H1 (cell line): ENCODE measurements around the gene EFCAB6. TPM values are rescaled to one million over a fixed set of nuclear protein-coding genes. Genes with fewer than 3 reads are reported as not detected.

Experiments
- CHD7 ChIP-seq: fragments of 300-600 bp; sonication (generic); IDR thresholded peaks from 2 replicates; pipeline ENCODE4 v1.7.1; 2012; ENCODE audit warnings: low read length, moderate library complexity, mild to moderate bottlenecking, inconsistent platforms; ENCODE audit not compliant: insufficient replicate concordance
- GTF2F1 ChIP-seq: IDR thresholded peaks from 2 replicates; pipeline ENCODE4 v1.6.1; 2012; ENCODE audit warnings: low read depth, low read length, improper control_type of control experiment, borderline replicate concordance
- KDM1A ChIP-seq: fragments of 200-600, 300-600 bp; sonication (generic); IDR thresholded peaks from 2 replicates; pipeline ENCODE4 v1.7.1; 2016; ENCODE audit warnings: mild to moderate bottlenecking, low read length, borderline replicate concordance
- SRF ChIP-seq: IDR thresholded peaks from 2 replicates; pipeline ENCODE4 v1.6.1; 2011; ENCODE audit warnings: mild to moderate bottlenecking, low read depth, low read length, moderate library complexity
- polyA plus RNA-seq, 7 experiments: library from polyadenylated mRNA; depleted of rRNA in 3 of 7; stranded (reverse) in 5 of 7; unstranded in 2 of 7; fragments of >200 nt in 5 of 7; fragments of 200-250 nt in 2 of 7; gene quantifications; 1 replicate in 5 of 7; 2 replicates in 1 of 7; 4 replicates in 1 of 7; pipeline versions ENCODE4 v1.2.1 to v1.2.3, GENCODE V29; 2011 to 2013; ENCODE audit warnings: missing spikeins in 2 of 7, mixed read lengths in 2 of 7
- total RNA-seq: library from RNA; stranded (reverse); fragmentation: NEBNext Ultra II Directional; extraction: Animal tissue kit (Norgen Biotek cat#: 25700); gene quantifications from 2 replicates; pipeline ENCODE4 v1.2.1, GENCODE V29; 2021

The EFCAB6 gene
- total and polyA plus RNA-seq, 2 of the 8 experiments (the other 6 are each of a cell fraction or from before 2014, with no cell fraction given), result 0.32 to 1.7 TPM

DNA sequence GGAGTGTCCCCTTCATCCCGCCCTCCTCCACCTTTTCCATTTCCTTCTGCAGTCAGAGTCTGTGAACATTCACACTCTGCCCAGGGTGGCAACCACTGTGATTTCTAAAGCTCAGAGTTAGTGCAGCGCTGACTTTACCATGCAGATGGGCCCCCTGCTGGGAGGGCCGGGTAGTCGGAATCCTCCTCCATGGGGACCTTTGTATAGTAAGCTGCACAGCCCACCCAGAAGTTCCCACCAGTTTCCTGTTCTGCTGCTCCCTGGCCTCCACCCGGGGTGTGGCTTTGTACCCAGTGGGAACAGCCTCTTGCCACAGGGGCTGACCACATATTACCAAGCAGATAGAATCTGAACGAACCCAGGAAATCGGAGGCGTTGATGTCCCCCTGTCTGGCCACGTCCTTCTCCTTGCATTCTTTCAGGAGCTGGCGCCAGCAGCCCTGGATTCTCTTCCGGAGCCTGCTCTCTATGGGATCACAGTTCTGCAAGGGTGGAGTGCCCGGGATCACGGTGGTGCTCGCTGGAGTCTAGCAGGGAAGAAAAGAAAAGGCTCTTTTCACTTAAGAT lies 275.0 kb downstream of the EFCAB6 start (continued):
- TF ChIP-seq CHD7 (no peak), GTF2F1 (no peak), KDM1A (no peak), SRF (no peak)
